Measurements from ENCODE around the gene SNX22.

DNA sequence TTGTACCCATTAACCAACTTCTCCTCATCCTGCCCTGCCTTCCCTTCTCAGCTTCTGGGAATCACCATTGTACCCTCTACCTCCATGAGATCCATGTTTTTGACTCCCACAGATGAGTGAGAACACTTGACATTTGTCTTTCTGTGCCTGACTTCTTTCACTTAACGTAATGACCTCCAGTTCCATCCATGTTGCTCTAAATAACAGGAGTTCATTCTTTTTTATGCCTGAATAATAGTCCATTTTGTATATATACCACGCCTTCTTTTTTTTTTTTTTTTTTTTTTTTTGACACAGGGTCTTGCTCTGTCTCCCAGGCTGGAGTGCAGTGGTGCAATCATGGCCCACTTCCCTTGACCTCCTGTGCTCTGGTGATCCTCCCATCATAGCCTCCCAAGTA is 49.0 kb upstream of the SNX22 start:
- TF ChIP-seq POLR2A (IDR thresholded peaks at IDR 0.05; ENCODE audit: control extremely low read depth in 1 of 2, low read depth in 2 of 2, low read length in 2 of 2) (no peak), KDM5A (IDR thresholded peaks at IDR 0.05; ENCODE audit: low read length) (no peak), TAF1 (IDR thresholded peaks at IDR 0.05; ENCODE audit: low read depth, low read length) (no peak), GABPA (IDR thresholded peaks at IDR 0.05; ENCODE audit: borderline replicate concordance, insufficient read depth, low read length) (no peak)
- TF ChIP-seq, protein P1, sequence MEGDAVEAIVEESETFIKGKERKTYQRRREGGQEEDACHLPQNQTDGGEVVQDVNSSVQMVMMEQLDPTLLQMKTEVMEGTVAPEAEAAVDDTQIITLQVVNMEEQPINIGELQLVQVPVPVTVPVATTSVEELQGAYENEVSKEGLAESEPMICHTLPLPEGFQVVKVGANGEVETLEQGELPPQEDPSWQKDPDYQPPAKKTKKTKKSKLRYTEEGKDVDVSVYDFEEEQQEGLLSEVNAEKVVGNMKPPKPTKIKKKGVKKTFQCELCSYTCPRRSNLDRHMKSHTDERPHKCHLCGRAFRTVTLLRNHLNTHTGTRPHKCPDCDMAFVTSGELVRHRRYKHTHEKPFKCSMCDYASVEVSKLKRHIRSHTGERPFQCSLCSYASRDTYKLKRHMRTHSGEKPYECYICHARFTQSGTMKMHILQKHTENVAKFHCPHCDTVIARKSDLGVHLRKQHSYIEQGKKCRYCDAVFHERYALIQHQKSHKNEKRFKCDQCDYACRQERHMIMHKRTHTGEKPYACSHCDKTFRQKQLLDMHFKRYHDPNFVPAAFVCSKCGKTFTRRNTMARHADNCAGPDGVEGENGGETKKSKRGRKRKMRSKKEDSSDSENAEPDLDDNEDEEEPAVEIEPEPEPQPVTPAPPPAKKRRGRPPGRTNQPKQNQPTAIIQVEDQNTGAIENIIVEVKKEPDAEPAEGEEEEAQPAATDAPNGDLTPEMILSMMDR (IDR thresholded peaks at IDR 0.05; ENCODE audit: control extremely low read depth in 1 of 3, insufficient read depth in 1 of 3, low read depth in 1 of 3, low read length in 3 of 3), result no peak
